IMR-90 (cell line): ENCODE results near the gene CDH23. TPM values are rescaled to one million over a fixed set of nuclear protein-coding genes. Genes with fewer than 3 reads are reported as not detected.
"Not testable (repeated sequence)": the region's sequence is repeated elsewhere in the genome, so short reads cannot be mapped to it uniquely, and the experiment has no call there.

Experiments used
- ATAC-seq: fragments of 200-7000 bp; cut with Tn5 transposase; 2 replicates; pipeline ENCODE4 v1.9.1; 2020; ENCODE audit warnings: low read depth, mild to moderate bottlenecking, moderate library complexity
- BruUV-seq: library from RNA; stranded (reverse); fragments of 400-500 nt; replicated peaks from 2 replicates; lab custom pipeline; 2021; lab: Mats Ljungman, UMichigan
- CTCF ChIA-PET: fragments of 300-600 bp; formaldehyde crosslinking; extraction: SDS; loops from one replicate; lab custom pipeline; 2021; ENCODE audit warnings: antibody characterized with exemption; lab: Yijun Ruan, JAX
- POLR2A ChIA-PET: fragments of 300-600 bp; sonication (Branson Sonifier 250); formaldehyde crosslinking; loops from one replicate; lab custom pipeline; 2022; ENCODE audit warnings: antibody characterized with exemption; ENCODE audit not compliant: unreplicated experiment; lab: Charles Lee
- DNase-seq: peaks from one replicate; pipeline ENCODE4 v3.0.0; 2013
- H2AFZ ChIP-seq: replicated peaks from 2 replicates; pipeline ENCODE3; 2013; ENCODE audit warnings: low read length, mild to moderate bottlenecking; ENCODE audit not compliant: poor library complexity
- H2AK5ac ChIP-seq: 2 replicates; pipeline ENCODE4 v1.6.1; 2013; ENCODE audit warnings: low read depth, low read length, inconsistent platforms
- H2AK9ac ChIP-seq: replicated peaks from 2 replicates; pipeline ENCODE3; 2013; ENCODE audit warnings: mild to moderate bottlenecking, low read depth, low read length, moderate library complexity; ENCODE audit not compliant: poor library complexity
- H2BK120ac ChIP-seq: 2 replicates; pipeline ENCODE4 v1.6.1; 2013; ENCODE audit warnings: low read depth, low read length, inconsistent platforms
- H2BK15ac ChIP-seq: 3 replicates; pipeline ENCODE4 v1.6.1; 2013; ENCODE audit warnings: low read depth, low read length, inconsistent platforms
- H2BK20ac ChIP-seq: 2 replicates; pipeline ENCODE4 v1.6.1; 2013; ENCODE audit warnings: low read depth, mild to moderate bottlenecking, inconsistent platforms, low read length, moderate library complexity
- H2BK5ac ChIP-seq: 2 replicates; pipeline ENCODE4 v1.6.1; 2013; ENCODE audit warnings: mild to moderate bottlenecking, low read depth, low read length, inconsistent platforms; ENCODE audit not compliant: poor library complexity, severe bottlenecking
- H3K14ac ChIP-seq: replicated peaks from 2 replicates; pipeline ENCODE4 v1.6.1; 2013; ENCODE audit warnings: low read depth, low read length, inconsistent platforms
- H3K18ac ChIP-seq: 2 replicates; pipeline ENCODE4 v1.6.1; 2013; ENCODE audit warnings: low read depth, low read length, control low read depth
- H3K23ac ChIP-seq: 2 replicates; pipeline ENCODE4 v1.6.1; 2013; ENCODE audit warnings: low read depth, low read length, inconsistent platforms
- H3K27ac ChIP-seq: 2 replicates; pipeline ENCODE4 v1.5.1; 2013; ENCODE audit warnings: mild to moderate bottlenecking, control low read depth, low read length; ENCODE audit not compliant: insufficient read depth
- H3K27me3 ChIP-seq: 2 replicates; pipeline ENCODE4 v1.6.1; 2013; ENCODE audit warnings: low read length; ENCODE audit not compliant: control insufficient read depth, insufficient read depth
- H3K36me3 ChIP-seq: 2 replicates; pipeline ENCODE4 v1.6.1; 2013; ENCODE audit warnings: low read length, mixed read lengths; ENCODE audit not compliant: control insufficient read depth, insufficient read depth
- H3K4ac ChIP-seq: 2 replicates; pipeline ENCODE4 v1.6.1; 2013; ENCODE audit warnings: low read depth, low read length, inconsistent platforms
- H3K4me1 ChIP-seq: 2 replicates; pipeline ENCODE4 v1.6.1; 2013; ENCODE audit warnings: low read length, mixed read lengths; ENCODE audit not compliant: control insufficient read depth, insufficient read depth
- H3K4me2 ChIP-seq: 2 replicates; pipeline ENCODE4 v1.6.1; 2013; ENCODE audit warnings: low read depth, mild to moderate bottlenecking, control low read depth, low read length, moderate library complexity
- H3K4me3 ChIP-seq: 2 replicates; pipeline ENCODE4 v1.5.1; 2013; ENCODE audit warnings: low read depth, mild to moderate bottlenecking, control low read depth, low read length, moderate library complexity; ENCODE audit not compliant: insufficient read depth
- H3K56ac ChIP-seq: 2 replicates; pipeline ENCODE4 v1.6.1; 2013; ENCODE audit warnings: low read length, inconsistent platforms; ENCODE audit not compliant: insufficient read depth; ENCODE audit errors: extremely low read depth
- H3K79me1 ChIP-seq, 2 experiments: 2 replicates each; pipeline ENCODE4 v1.6.1; 2013; ENCODE audit warnings: low read length in 2 of 2, inconsistent platforms in 1 of 2, low read depth in 1 of 2
- H3K9ac ChIP-seq: 2 replicates; pipeline ENCODE4 v1.6.1; 2013; ENCODE audit warnings: low read depth, low read length, control low read depth
- H3K9me1 ChIP-seq: 2 replicates; pipeline ENCODE4 v1.6.1; 2013; ENCODE audit warnings: low read length, inconsistent platforms; ENCODE audit not compliant: insufficient read depth
- H3K9me3 ChIP-seq: 2 replicates; pipeline ENCODE4 v1.6.1; 2013; ENCODE audit warnings: low read length; ENCODE audit not compliant: control insufficient read depth, insufficient read depth
- H4K20me1 ChIP-seq: 2 replicates; pipeline ENCODE4 v1.6.1; 2013; ENCODE audit warnings: low read length, inconsistent platforms; ENCODE audit not compliant: insufficient read depth
- H4K5ac ChIP-seq: 2 replicates; pipeline ENCODE4 v1.6.1; 2013; ENCODE audit warnings: mild to moderate bottlenecking, low read depth, low read length, control low read depth
- H4K8ac ChIP-seq, 2 experiments: 2 replicates each; pipeline ENCODE4 v1.6.1; 2013; ENCODE audit warnings: low read depth in 2 of 2, low read length in 2 of 2, control low read depth in 1 of 2, inconsistent platforms in 1 of 2
- H4K91ac ChIP-seq: 2 replicates; pipeline ENCODE4 v1.6.1; 2013; ENCODE audit warnings: low read depth, low read length, inconsistent platforms; ENCODE audit not compliant: insufficient read depth
- WGBS, 2 experiments: methylation state at CpG; one replicate each; pipeline versions ENCODE4 v1.1.5 to v1.1.7; 2013; ENCODE audit warnings: missing lambda C conversion rate in 2 of 2; ENCODE audit not compliant: insufficient read length in 1 of 2; ENCODE audit errors: extremely low coverage in 2 of 2; 5-methylcytosine and 5-hydroxymethylcytosine counted together
- dilution Hi-C: fragments of 300-500 bp; cut with HindIII; formaldehyde crosslinking; loops from one replicate; pipeline ENCODE4 v1.14.3; 2018; ENCODE audit warnings: low sequenced_read_pairs; ENCODE audit not compliant: unreplicated experiment
- in situ Hi-C: fragments of 300-500 bp; cut with MboI; formaldehyde crosslinking; loops from 3 replicates; pipeline ENCODE4 v1.14.3; 2019; ENCODE audit warnings: low sequenced_read_pairs, inconsistent platforms, mixed read lengths
- intact Hi-C: fragments of 100-400 bp; cut with micrococcal nuclease; formaldehyde crosslinking; loops from 2 replicates; pipeline ENCODE4 v1.10.0; 2022
- polyA plus RNA-seq, 3 experiments: library from polyadenylated mRNA; depleted of rRNA; stranded (reverse); fragments of >200 nt; gene quantifications; 2 replicates each; pipeline ENCODE4 v1.2.3, GENCODE V29; 2012; ENCODE audit warnings: low replicate concordance in 1 of 3
- total RNA-seq: library from RNA; depleted of rRNA; stranded (reverse); fragments of >200 nt; gene quantifications from 2 replicates; pipeline ENCODE4 v1.2.3, GENCODE V29; 2012

Gene CDH23
- total and polyA plus RNA-seq, 2 of the 4 experiments (the other 2 are of a cell fraction): under 0.01 to 0.03 TPM

DNA sequence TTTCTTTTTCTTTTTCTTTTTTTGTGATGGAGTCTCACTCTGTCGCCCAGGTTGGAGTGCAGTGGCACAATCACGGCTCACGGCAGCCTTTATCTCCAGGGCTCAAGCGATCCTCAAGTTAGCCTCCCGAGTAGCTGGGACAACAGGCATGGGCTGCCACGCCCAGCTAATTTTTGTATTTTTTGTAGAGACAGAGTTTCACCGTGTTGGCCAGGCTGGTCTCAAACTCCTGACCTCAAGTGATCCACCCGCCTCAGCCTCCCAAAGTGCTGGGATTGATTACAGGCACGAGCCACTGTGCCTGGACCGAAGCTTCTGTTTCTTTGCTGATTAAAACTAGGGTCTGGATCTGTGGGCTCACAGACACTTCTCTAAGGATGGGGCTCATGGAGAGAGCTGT is 37.8 kb upstream of the CDH23 start:
- peak overlapping the region; percentile 90 for H2AK9ac ChIP-seq

More for the DNA sequence above, 37.8 kb upstream of the CDH23 start:
- H3K4me3 ChIP-seq, H2BK5ac ChIP-seq, H3K36me3 ChIP-seq, H3K56ac ChIP-seq, H3K23ac ChIP-seq, H3K4me1 ChIP-seq, H2BK20ac ChIP-seq, H3K4me2 ChIP-seq, H2AK5ac ChIP-seq, H2BK15ac ChIP-seq, H3K18ac ChIP-seq, H3K79me1 ChIP-seq, H3K27ac ChIP-seq, H4K20me1 ChIP-seq, DNase-seq, H4K91ac ChIP-seq, H4K8ac ChIP-seq, H2AFZ ChIP-seq, intact Hi-C loops, CTCF ChIA-PET, H4K5ac ChIP-seq, ATAC-seq, POLR2A ChIA-PET, H3K27me3 ChIP-seq, H3K9me3 ChIP-seq, H3K14ac ChIP-seq, H3K4ac ChIP-seq, BruUV-seq, H3K9me1 ChIP-seq, H3K9ac ChIP-seq, in situ Hi-C loops, dilution Hi-C loops, H2BK120ac ChIP-seq: not testable (repeated sequence)
- 100% methylated on average over 1 of the region's 10 CpGs; no CpG with 5 or more reads in 1 of the 2 experiments for WGBS, 2 experiments
